ENCODE results near the gene ATF7IP2. TPM values are rescaled to one million over a fixed set of nuclear protein-coding genes. Genes with fewer than 3 reads are reported as not detected.

ATF7IP2 gene
- total RNA-seq, 1 experiment from 2014 or later, result 7.4 TPM

- ATAC-seq (no peak), DNase-seq (ENCODE audit: low read depth, low spot score) (no peak)
- CTCF ChIA-PET, result no interaction called here
- H3K9ac ChIP-seq (ENCODE audit: low read length), result no peak overlapping the region
- H3K9me3 ChIP-seq (ENCODE audit: control insufficient read depth in 1 of 2, insufficient read depth in 1 of 2, low read depth in 1 of 2, low read length in 2 of 2), result no peaks in the 10 kb centered on the region
- no peaks in the 10 kb centered on the region for H3K27me3 ChIP-seq (ENCODE audit: insufficient read depth, low read length)
- no peaks in the 10 kb centered on the region for H3K36me3 ChIP-seq (ENCODE audit: control insufficient read depth in 1 of 2, insufficient read depth in 2 of 2, low read length in 2 of 2)
- H3K4me3 ChIP-seq (replicated peaks in 1 of 2; ENCODE audit: low read depth in 1 of 2, low read length in 2 of 2), result no peak overlapping the region
- intact Hi-C loops (cut with micrococcal nuclease), result no loop called here
- no peak overlapping the region for H3K4me2 ChIP-seq (ENCODE audit: low read length)
- TF ChIP-seq FOSL1 (IDR thresholded peaks at IDR 0.05; ENCODE audit: low read depth) (no peak), YY1 (IDR thresholded peaks at IDR 0.05; ENCODE audit: extremely low read depth, insufficient replicate concordance, low read depth, low read length) (no peak), ZFX (IDR thresholded peaks at IDR 0.05) (no peak), EGR1 (IDR thresholded peaks at IDR 0.05; ENCODE audit: low read depth) (no peak)
- H4K20me1 ChIP-seq (ENCODE audit: insufficient read depth), result no peaks in the 10 kb centered on the region
- RAD21 ChIA-PET (ENCODE audit: low non-redundant PET in 1 of 2, low total read pairs in 2 of 2, uncharacterized antibody in 2 of 2, unreplicated experiment in 2 of 2), result no interaction called here
- no peak overlapping the region for H2AFZ ChIP-seq (ENCODE audit: low read depth, low read length, poor library complexity, severe bottlenecking)
- no peaks in the 10 kb centered on the region for H3K79me2 ChIP-seq (ENCODE audit: insufficient read depth, low read length)
- no peak overlapping the region for H3K27ac ChIP-seq (ENCODE audit: low read depth, low read length)
- POLR2A ChIA-PET, result no interaction called here
- H3K4me1 ChIP-seq (ENCODE audit: control insufficient read depth in 1 of 2, insufficient read depth in 2 of 2, low read length in 2 of 2), result no peaks in the 10 kb centered on the region
- no peaks in the 10 kb centered on the region for H3K9me2 ChIP-seq (ENCODE audit: insufficient read depth)
- BruUV-seq (replicated peaks), result no TSS peak
Observed at GRCh38 chr16:10376229-10376628, 9.6 kb upstream of the ATF7IP2 start.

- H3K4me2 ChIP-seq (ENCODE audit: low read length), result no peak overlapping the region
- H3K79me2 ChIP-seq (ENCODE audit: insufficient read depth, low read length), result peaks cover 19% of the 10 kb centered on the region
- intact Hi-C loops (cut with micrococcal nuclease), result no loop called here
- no peak overlapping the region for H3K9ac ChIP-seq (ENCODE audit: low read length)
- H3K9me2 ChIP-seq (ENCODE audit: insufficient read depth), result no peaks in the 10 kb centered on the region
- BruUV-seq (replicated peaks), result no TSS peak
- POLR2A ChIA-PET, result no interaction called here
- H3K4me1 ChIP-seq (ENCODE audit: control insufficient read depth in 1 of 2, insufficient read depth in 2 of 2, low read length in 2 of 2), result peaks cover 0 to 16% of the 10 kb centered on the region in 2 experiments; a peak in 2 of 4 replicates
- TF ChIP-seq ZFX (IDR thresholded peaks at IDR 0.05) (no peak), REST (IDR thresholded peaks at IDR 0.05; ENCODE audit: low read depth) (no peak), ELF1 (IDR thresholded peaks at IDR 0.05; ENCODE audit: borderline replicate concordance, low read depth) (no peak), SIN3A (IDR thresholded peaks at IDR 0.05; ENCODE audit: low read depth) (no peak), CEBPB (IDR thresholded peaks at IDR 0.05; ENCODE audit: low read depth) (no peak), POLR2AphosphoS5 (IDR thresholded peaks at IDR 0.05; ENCODE audit: low read depth, low read length) (no peak), CTCF (IDR thresholded peaks at IDR 0.05 in 2 of 3, conservative IDR thresholded peaks at IDR 0.05 in 1 of 3; ENCODE audit: borderline replicate concordance in 1 of 3, insufficient read depth in 1 of 3, low read depth in 2 of 3, low read length in 2 of 3) (no peak), EGR1 (IDR thresholded peaks at IDR 0.05; ENCODE audit: low read depth) (no peak), ZNF274 (IDR thresholded peaks at IDR 0.05; ENCODE audit: low read depth, low read length) (no peak), TCF7L2 (IDR thresholded peaks at IDR 0.05; ENCODE audit: borderline replicate concordance, extremely low read depth, insufficient read depth, insufficient read length) (no peak), CBX3 (IDR thresholded peaks at IDR 0.05; ENCODE audit: low read depth) (no peak), POLR2A (IDR thresholded peaks at IDR 0.05; ENCODE audit: borderline replicate concordance, extremely low read depth, insufficient read depth, insufficient read length) (no peak), FOSL1 (IDR thresholded peaks at IDR 0.05; ENCODE audit: low read depth) (no peak)
- TF ChIP-seq, protein P1, sequence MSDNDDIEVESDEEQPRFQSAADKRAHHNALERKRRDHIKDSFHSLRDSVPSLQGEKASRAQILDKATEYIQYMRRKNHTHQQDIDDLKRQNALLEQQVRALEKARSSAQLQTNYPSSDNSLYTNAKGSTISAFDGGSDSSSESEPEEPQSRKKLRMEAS (IDR thresholded peaks at IDR 0.05), result no peak
- H2AFZ ChIP-seq (ENCODE audit: low read depth, low read length, poor library complexity, severe bottlenecking), result no peak overlapping the region
- no peak overlapping the region for H3K27ac ChIP-seq (ENCODE audit: low read depth, low read length)
- DNase-seq (ENCODE audit: low read depth, low spot score) (no peak), ATAC-seq (no peak)
- H3K36me3 ChIP-seq (ENCODE audit: control insufficient read depth in 1 of 2, insufficient read depth in 2 of 2, low read length in 2 of 2), result no peaks in the 10 kb centered on the region
- H3K27me3 ChIP-seq (ENCODE audit: insufficient read depth, low read length), result no peaks in the 10 kb centered on the region
- no peaks in the 10 kb centered on the region for H4K20me1 ChIP-seq (ENCODE audit: insufficient read depth)
- H3K4me3 ChIP-seq (replicated peaks in 1 of 2; ENCODE audit: low read depth in 1 of 2, low read length in 2 of 2), result no peak overlapping the region
- CTCF ChIA-PET, result no interaction called here
- H3K9me3 ChIP-seq (ENCODE audit: control insufficient read depth in 1 of 2, insufficient read depth in 1 of 2, low read depth in 1 of 2, low read length in 2 of 2), result no peaks in the 10 kb centered on the region
- RAD21 ChIA-PET (ENCODE audit: low non-redundant PET in 1 of 2, low total read pairs in 2 of 2, uncharacterized antibody in 2 of 2, unreplicated experiment in 2 of 2), result no interaction called here
Observed at GRCh38 chr16:10383626-10384025, 2.2 kb upstream of the ATF7IP2 start.
